GM23338 (cell line): ENCODE data around the gene PEX10. TPM values are rescaled to one million over a fixed set of nuclear protein-coding genes. Genes with fewer than 3 reads are reported as not detected.

Experiments used
- ATAC-seq: fragments of 200-7000 bp; cut with Tn5 transposase; 3 replicates; pipeline ENCODE4 v1.9.1; 2020
- DNase-seq: peaks from one replicate; pipeline ENCODE4 v3.0.0-alpha.2; 2015; ENCODE audit warnings: low spot score
- H2AFZ ChIP-seq: fragments of 200-600 bp; sonication (generic); 2 replicates; pipeline ENCODE4 v1.8.0; 2016; ENCODE audit warnings: antibody characterized with exemption, mild to moderate bottlenecking, moderate library complexity
- H3F3A ChIP-seq: fragments of 200-600 bp; sonication (generic); replicated peaks from 2 replicates; pipeline ENCODE4 v1.8.0; 2017; ENCODE audit warnings: antibody characterized with exemption, mixed run types, low read depth
- H3K27ac ChIP-seq: fragments of 200-600 bp; sonication (generic); 2 replicates; pipeline ENCODE4 v1.6.1; 2016; ENCODE audit warnings: low read depth
- H3K27me3 ChIP-seq: fragments of 200-600 bp; sonication (generic); 2 replicates; pipeline ENCODE4 v1.8.0; 2016; ENCODE audit warnings: mild to moderate bottlenecking, mixed run types, moderate library complexity; ENCODE audit not compliant: insufficient read depth
- H3K36me3 ChIP-seq: fragments of 200-600 bp; sonication (generic); 2 replicates; pipeline ENCODE4 v1.8.0; 2016; ENCODE audit warnings: mild to moderate bottlenecking; ENCODE audit not compliant: insufficient read depth
- H3K4me1 ChIP-seq: fragments of 200-600 bp; sonication (generic); 2 replicates; pipeline ENCODE4 v1.8.0; 2016; ENCODE audit warnings: mild to moderate bottlenecking, moderate library complexity; ENCODE audit not compliant: insufficient read depth
- H3K4me2 ChIP-seq: fragments of 200-600 bp; sonication (generic); 2 replicates; pipeline ENCODE4 v1.7.1; 2017; ENCODE audit warnings: mixed run types
- H3K4me3 ChIP-seq: fragments of 200-600 bp; sonication (generic); 2 replicates; pipeline ENCODE4 v1.6.1; 2016; ENCODE audit warnings: mixed run types
- H3K79me2 ChIP-seq: fragments of 200-600 bp; sonication (generic); replicated peaks from 2 replicates; pipeline ENCODE4 v1.8.0; 2017; ENCODE audit warnings: mild to moderate bottlenecking; ENCODE audit not compliant: insufficient read depth
- H3K9me2 ChIP-seq: fragments of 200-600 bp; sonication (generic); 2 replicates; pipeline ENCODE4 v1.8.0; 2017; ENCODE audit not compliant: insufficient read depth
- H4K20me1 ChIP-seq: fragments of 200-600 bp; sonication (generic); replicated peaks from 2 replicates; pipeline ENCODE4 v1.8.0; 2017; ENCODE audit warnings: mild to moderate bottlenecking; ENCODE audit not compliant: insufficient read depth
- H3K27ac Mint-ChIP-seq: 2 replicates; pipeline ENCODE4 v1.8.0; 2020; ENCODE audit warnings: inconsistent platforms, mild to moderate bottlenecking, moderate library complexity, mixed read lengths
- H3K27me3 Mint-ChIP-seq: 3 replicates; pipeline ENCODE4 v1.8.0; 2022; ENCODE audit warnings: low read depth, mild to moderate bottlenecking, moderate library complexity, mixed read lengths, inconsistent platforms; ENCODE audit not compliant: insufficient read depth, poor library complexity
- H3K36me3 Mint-ChIP-seq: 3 replicates; pipeline ENCODE4 v1.8.0; 2021; ENCODE audit warnings: low read depth, mild to moderate bottlenecking, inconsistent platforms, moderate library complexity, mixed read lengths
- H3K4me1 Mint-ChIP-seq: 3 replicates; pipeline ENCODE4 v1.8.0; 2020; ENCODE audit warnings: mild to moderate bottlenecking, inconsistent platforms, mixed read lengths
- H3K4me3 Mint-ChIP-seq: 3 replicates; pipeline ENCODE4 v1.8.0; 2021; ENCODE audit warnings: moderate library complexity, mild to moderate bottlenecking, inconsistent platforms, mixed read lengths
- H3K9me3 Mint-ChIP-seq: 3 replicates; pipeline ENCODE4 v1.8.0; 2020; ENCODE audit warnings: moderate library complexity, mild to moderate bottlenecking, inconsistent platforms, mixed read lengths
- CTCF ChIP-seq, 2 experiments: fragments of 200-600 bp in 1 of 2; sonication (generic) in 1 of 2; conservative IDR thresholded peaks; 2 replicates each; pipeline versions ENCODE4 v1.5.1 to v1.6.1; 2016 to 2017; ENCODE audit warnings: antibody characterized with exemption in 2 of 2, low read depth in 2 of 2, mild to moderate bottlenecking in 2 of 2, moderate library complexity in 1 of 2
- ETS1 ChIP-seq: IDR thresholded peaks from 2 replicates; pipeline ENCODE4 v1.6.1; 2016; ENCODE audit warnings: antibody characterized with exemption
- EZH2 ChIP-seq: fragments of 200-600 bp; sonication (generic); IDR thresholded peaks from one replicate; pipeline ENCODE4 v1.8.0; 2017; ENCODE audit warnings: antibody characterized with exemption, mild to moderate bottlenecking, low read depth; ENCODE audit not compliant: unreplicated experiment
- EZH2phosphoT487 ChIP-seq: fragments of 200-600 bp; sonication (generic); IDR thresholded peaks from one replicate; pipeline ENCODE4 v1.8.1; 2018; ENCODE audit warnings: antibody characterized with exemption; ENCODE audit not compliant: unreplicated experiment
- JUNB ChIP-seq: IDR thresholded peaks from one replicate; pipeline ENCODE4 v1.6.1; 2016; ENCODE audit warnings: antibody characterized with exemption; ENCODE audit not compliant: unreplicated experiment
- NANOG ChIP-seq: IDR thresholded peaks from 2 replicates; pipeline ENCODE4 v1.6.1; 2016; ENCODE audit warnings: antibody characterized with exemption, borderline replicate concordance
- ZNF114 ChIP-seq: fragments of 250-450 bp; sonication (Bioruptor Pico); IDR thresholded peaks from 2 replicates; pipeline ENCODE4 v1.5.0; 2020; ENCODE audit warnings: mild to moderate bottlenecking, moderate library complexity
- ZNF331 ChIP-seq: fragments of 250-450 bp; sonication (Bioruptor Pico); IDR thresholded peaks from 2 replicates; pipeline ENCODE4 v1.5.0; 2020; ENCODE audit warnings: low read depth, mild to moderate bottlenecking, moderate library complexity
- ZNF462 ChIP-seq: fragments of 250-450 bp; sonication (Bioruptor Pico); IDR thresholded peaks from 2 replicates; pipeline ENCODE4 v1.5.0; 2020; ENCODE audit warnings: mild to moderate bottlenecking, moderate library complexity
- polyA plus RNA-seq: library from polyadenylated mRNA; unstranded; fragments of >200 nt; fragmentation: Nextera tagmentation; extraction: Ambion mirVana; gene quantifications from 2 replicates; pipeline ENCODE4 v1.2.1, GENCODE V29; 2016
- total RNA-seq: library from RNA; depleted of rRNA; stranded (reverse); fragments of >200 nt; shearing (Covaris generic); gene quantifications from 2 replicates; pipeline ENCODE4 v1.2.3, GENCODE V29; 2014

PEX10 gene
- total and polyA plus RNA-seq, 2 experiments from 2014 or later, result 15.0 to 53.9 TPM

DNA sequence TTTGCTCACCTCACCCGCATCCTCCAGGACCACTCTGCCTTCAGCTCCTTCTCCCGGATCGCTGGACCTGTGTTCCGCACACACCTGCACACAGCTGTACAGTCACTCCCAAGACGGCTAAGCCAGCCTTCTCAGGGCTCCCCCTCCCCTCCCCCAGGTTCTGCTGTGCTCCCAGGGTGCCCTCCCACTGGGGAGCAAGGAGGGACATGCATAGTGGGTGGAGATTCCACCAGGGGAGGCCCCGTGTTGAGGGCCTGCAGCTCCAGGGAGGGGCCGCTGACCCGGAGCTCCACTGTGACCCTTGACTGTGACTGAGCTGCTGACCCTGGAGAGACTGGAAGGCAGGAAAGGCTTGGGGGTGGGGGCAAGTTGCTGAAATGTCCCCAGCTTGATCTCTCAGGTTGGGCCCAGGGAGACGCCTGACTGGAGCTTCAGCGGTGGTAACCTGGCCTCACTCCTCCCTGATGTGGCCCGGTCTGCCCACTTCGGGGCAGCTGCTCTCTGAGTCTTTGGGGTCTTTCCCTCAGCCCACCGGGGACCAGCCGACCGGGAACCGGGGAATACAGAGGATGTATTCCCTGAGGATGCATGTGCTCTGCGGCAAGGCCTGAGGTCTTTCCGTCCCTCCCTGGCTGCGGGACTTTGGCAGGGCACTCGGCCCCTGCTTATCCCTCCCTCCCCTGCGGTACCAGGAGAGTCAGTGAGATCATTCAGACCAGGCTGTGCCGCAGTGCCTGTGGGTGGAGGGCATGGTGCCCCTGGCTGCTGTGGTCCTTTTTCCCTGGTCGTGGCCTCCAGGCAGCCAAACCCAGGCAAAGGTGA, 35.1 kb upstream of the PEX10 start (continued):
- TF ChIP-seq ZNF462 (CRISPR knock-in tag), result no peak
- TF ChIP-seq JUNB, result no peak
- TF ChIP-seq ZNF114, result no peak

- ATAC-seq, result no peak
- H3K4me3 Mint-ChIP-seq, result no peak overlapping the region
- no peaks in the 10 kb centered on the region for H3K79me2 ChIP-seq
- no peak overlapping the region for H3K4me3 ChIP-seq
- peaks cover 14% of the 10 kb centered on the region for H3K4me1 Mint-ChIP-seq
- H3K27ac Mint-ChIP-seq, result no peak overlapping the region
- H3K9me2 ChIP-seq, result no peaks in the 10 kb centered on the region
- no peak overlapping the region for H3K4me2 ChIP-seq
- H3K27me3 ChIP-seq, result peaks cover 19% of the 10 kb centered on the region
- H3K36me3 ChIP-seq, result no peaks in the 10 kb centered on the region
- H3K36me3 Mint-ChIP-seq, result no peaks in the 10 kb centered on the region
- no peak overlapping the region for H3K27ac ChIP-seq
- peaks cover 9% of the 10 kb centered on the region for H3K27me3 Mint-ChIP-seq
- no peaks in the 10 kb centered on the region for H4K20me1 ChIP-seq
- H3K9me3 Mint-ChIP-seq, result no peaks in the 10 kb centered on the region
- H3F3A ChIP-seq, result no peaks in the 10 kb centered on the region
- DNase-seq, result no peak
- H2AFZ ChIP-seq, result no peak overlapping the region
- TF ChIP-seq ZNF114, result no peak
- no peaks in the 10 kb centered on the region for H3K4me1 ChIP-seq
These were observed 34.5 kb upstream of the PEX10 start for GRCh38 chr1:2446861-2447260.

GRCh38 chr1:2446394-2446793, 34.0 kb upstream of the PEX10 start:
- H3F3A ChIP-seq, result no peaks in the 10 kb centered on the region
- H3K4me2 ChIP-seq, result no peak overlapping the region
- ATAC-seq, result peak; percentile 21
- H3K9me2 ChIP-seq, result no peaks in the 10 kb centered on the region
- Mint-ChIP-seq H3K27me3 (peaks cover 9% of the 10 kb centered on the region), H3K9me3 (no peaks in the 10 kb centered on the region), H3K27ac (no peak overlapping the region), H3K36me3 (no peaks in the 10 kb centered on the region), H3K4me1 (peaks cover 14% of the 10 kb centered on the region), H3K4me3 (no peak overlapping the region)
- no peaks in the 10 kb centered on the region for H4K20me1 ChIP-seq
- H3K4me3 ChIP-seq, result no peak overlapping the region
- H3K4me1 ChIP-seq, result no peaks in the 10 kb centered on the region
- no peak overlapping the region for H2AFZ ChIP-seq
- DNase-seq, result no peak
- H3K27ac ChIP-seq, result no peak overlapping the region
- H3K27me3 ChIP-seq, result peaks cover 19% of the 10 kb centered on the region
- H3K79me2 ChIP-seq, result no peaks in the 10 kb centered on the region
- H3K36me3 ChIP-seq, result no peaks in the 10 kb centered on the region
- TF ChIP-seq CTCF (conservative IDR thresholded peaks at IDR 0.05; ENCODE audit: low read depth in 2 of 2) (no peak), ZNF114 (no peak), NANOG (no peak), EZH2phosphoT487 (no peak), EZH2 (no peak), ETS1 (no peak), ZNF331 (CRISPR knock-in tag) (no peak)
